Right renal cortex interstitium (tissue), 3 donors: ENCODE measurements around the gene MRI1. TPM values are rescaled to one million over a fixed set of nuclear protein-coding genes. Genes with fewer than 3 reads are reported as not detected.
"Not testable (repeated sequence)": the region's sequence is repeated elsewhere in the genome, so short reads cannot be mapped to it uniquely, and the experiment has no call there.

Experiments used
- DNase-seq, 3 donors: peaks; one replicate each; pipeline ENCODE4 v3.0.0-alpha.2; 2013; ENCODE audit warnings: low read depth in 3 of 3, low spot score in 2 of 3
- polyA plus RNA-seq, 3 donors: library from polyadenylated mRNA; unstranded; fragments of 120-200 nt; gene quantifications; one replicate each; pipeline ENCODE4 v1.2.1, GENCODE V29; 2013; ENCODE audit not compliant: insufficient read length in 3 of 3

MRI1 gene
- polyA plus RNA-seq, 3 donors: 13.6 to 22.0 (median 20.1) TPM

DNA sequence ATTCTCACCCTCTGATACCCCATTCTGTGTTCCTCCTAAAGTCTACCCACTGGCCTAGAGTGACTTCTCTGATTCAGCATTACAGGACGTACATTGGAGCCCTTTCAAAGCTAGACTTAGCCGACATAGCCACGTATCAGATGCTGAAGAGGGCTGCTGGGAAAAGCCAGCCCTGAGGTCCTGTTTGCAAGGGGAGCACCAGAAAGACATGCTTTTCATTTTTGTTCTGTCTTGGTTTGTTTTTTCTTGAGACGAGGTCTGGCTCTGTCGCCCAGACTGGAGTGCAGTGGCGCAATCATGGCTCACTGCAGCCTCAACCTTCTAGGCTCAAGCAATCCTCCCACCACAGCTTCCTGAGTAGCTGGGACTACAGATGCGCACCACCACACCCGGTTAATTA, 24.7 kb downstream of the MRI1 start:
- DNase-seq: no peak

GRCh38 chr19:13790354-13790753, 26.0 kb downstream of the MRI1 start:
- no peak for DNase-seq

DNA sequence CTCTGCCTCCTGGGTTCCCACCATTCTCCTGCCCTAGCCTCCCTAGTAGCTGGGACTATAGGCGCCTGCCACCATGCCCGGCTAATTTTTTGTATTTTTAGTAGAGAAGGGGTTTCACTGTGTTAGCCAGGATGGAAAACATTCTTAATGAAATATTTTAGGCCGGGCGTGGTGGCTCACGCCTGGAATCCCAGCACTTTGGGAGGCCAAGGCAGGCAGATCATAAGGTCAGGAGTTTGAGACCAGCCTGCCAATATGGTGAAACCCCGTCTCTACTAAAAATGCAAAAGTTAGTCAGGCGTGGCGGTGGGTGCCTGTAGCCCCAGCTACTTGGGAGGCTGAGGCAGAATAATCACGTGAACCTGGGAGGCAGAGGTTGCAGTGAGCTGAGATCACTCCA, 29.0 kb downstream of the MRI1 start:
- not testable (repeated sequence) for DNase-seq

GRCh38 chr19:13794398-13794756, 30.1 kb downstream of the MRI1 start:
- DNase-seq: no peak

GRCh38 chr19:13794757-13795589, 30.7 kb downstream of the MRI1 start, which contains the start of gene ZSWIM4:
Gene ZSWIM4, plus strand, starts transcription at chr19:13795443. Its CDS starts 206 bp downstream, at chr19:13795649.
- DNase-seq: peak; percentile 94 to 99 (median 97)

DNA sequence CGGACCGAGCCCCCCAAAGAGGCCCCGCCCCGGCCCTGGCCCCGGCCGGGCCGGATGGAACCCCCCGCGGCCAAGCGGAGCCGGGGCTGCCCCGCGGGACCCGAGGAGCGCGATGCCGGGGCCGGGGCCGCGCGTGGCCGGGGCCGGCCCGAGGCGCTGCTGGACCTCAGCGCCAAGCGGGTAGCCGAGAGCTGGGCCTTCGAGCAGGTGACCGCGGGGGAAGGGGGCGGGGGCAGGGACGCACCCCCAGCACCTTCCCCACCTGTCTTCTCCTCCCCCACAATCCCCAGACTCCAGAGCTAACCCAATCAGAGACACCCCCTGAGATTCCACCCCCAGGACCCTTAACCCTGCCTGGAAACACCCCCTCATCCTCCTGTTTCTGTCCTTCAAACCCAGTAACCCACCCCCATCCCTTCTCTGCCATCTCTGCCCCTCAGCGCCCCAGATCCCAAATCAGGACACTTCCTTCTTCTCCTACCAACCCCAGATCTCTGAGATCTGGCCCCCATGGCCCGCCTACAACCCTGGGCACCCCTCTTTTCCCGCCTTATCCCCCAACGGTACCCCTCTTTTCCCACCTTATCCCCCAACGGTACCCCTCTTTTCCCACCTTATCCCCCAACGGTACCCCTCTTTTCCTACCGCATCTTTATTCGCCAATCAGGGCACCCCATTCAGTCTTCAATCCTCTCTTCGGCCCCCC, 31.4 kb downstream of the MRI1 start:
- DNase-seq: no peak

GRCh38 chr19:13796301-13797057, 32.2 kb downstream of the MRI1 start:
- no peak for DNase-seq

DNA sequence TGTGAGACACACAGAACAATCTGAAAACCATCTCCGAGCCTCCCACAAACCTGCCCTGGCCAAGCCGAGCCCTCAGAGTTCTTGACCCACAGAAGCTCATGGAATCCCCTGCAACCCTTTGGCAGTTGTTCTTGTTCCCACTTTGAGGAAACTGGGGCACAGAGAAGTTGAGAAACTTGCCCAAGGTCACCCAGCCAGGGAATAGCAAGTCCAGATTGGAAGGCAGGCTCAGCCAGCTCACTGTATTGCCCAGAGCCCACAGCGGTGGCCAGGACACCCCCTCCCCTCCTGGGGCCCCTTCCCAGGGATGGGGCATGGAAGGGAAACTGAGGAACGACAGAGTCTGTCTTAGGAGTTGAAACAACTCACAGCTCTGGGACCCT, 32.7 kb downstream of the MRI1 start:
- DNase-seq: no peak

DNA sequence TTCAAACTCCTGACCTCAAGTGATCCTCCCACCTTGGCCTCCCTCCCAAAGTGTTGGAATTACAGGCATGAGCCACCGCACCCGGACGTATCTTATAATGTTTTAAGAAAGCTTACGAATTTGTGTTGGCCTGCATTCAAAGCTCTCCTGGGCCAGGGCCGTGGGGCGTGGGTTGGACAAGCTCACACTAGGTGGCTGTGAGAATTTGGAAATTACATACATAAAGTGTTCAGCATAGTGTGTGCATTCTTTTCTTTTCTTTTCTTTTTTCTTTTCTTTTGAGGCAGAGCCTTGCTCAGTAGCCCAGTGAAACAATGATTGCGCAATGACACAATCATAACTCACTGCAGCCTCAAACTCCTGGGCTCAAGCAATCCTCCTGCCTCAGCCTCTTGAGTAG, 33.5 kb downstream of the MRI1 start:
- DNase-seq: no peak

DNA sequence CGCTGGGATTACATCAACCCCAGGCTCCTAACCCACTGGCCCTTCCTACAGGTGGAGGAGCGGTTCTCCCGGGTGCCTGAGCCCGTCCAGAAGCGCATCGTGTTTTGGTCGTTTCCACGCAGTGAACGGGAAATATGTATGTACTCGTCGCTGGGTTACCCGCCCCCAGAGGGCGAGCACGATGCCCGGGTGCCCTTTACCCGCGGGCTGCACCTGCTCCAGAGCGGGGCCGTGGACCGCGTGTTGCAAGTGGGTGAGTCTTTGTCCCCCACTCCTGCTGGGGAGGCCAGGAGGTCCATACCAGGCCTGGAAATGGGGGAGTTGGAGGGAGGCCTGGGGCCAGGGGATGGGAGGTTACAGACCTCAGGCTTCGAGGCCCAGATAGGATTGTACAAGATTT, 35.3 kb downstream of the MRI1 start:
- DNase-seq: no peak

DNA sequence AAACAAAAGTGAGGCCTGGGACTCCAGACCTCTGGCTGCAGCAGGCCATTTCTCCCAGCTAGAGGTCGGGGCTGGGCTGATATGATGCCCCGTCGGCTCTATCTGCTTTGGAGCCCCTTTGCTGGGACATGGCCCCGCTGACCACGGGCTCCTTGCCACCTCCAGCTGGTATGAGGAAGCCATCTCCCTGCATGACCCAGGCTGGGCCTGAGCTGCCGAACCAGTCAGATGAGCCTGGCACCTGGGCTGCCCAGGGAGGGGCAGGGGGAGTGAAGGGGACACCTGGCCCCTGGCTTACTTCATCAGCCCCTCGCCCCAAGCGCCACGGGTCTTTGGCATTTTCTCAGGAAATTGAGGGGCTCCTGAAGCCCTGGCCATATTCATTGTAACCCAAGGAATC, 38.7 kb downstream of the MRI1 start:
- DNase-seq: no peak

- DNase-seq: no peak
Measured at GRCh38 chr19:13804830-13805683, 40.7 kb downstream of the MRI1 start.

- no peak for DNase-seq
Measured at GRCh38 chr19:13806728-13807127, 42.4 kb downstream of the MRI1 start.

- DNase-seq: no peak
Measured at GRCh38 chr19:13807421-13808021, 43.2 kb downstream of the MRI1 start.

GRCh38 chr19:13808856-13809255, 44.5 kb downstream of the MRI1 start:
- no peak for DNase-seq

DNA sequence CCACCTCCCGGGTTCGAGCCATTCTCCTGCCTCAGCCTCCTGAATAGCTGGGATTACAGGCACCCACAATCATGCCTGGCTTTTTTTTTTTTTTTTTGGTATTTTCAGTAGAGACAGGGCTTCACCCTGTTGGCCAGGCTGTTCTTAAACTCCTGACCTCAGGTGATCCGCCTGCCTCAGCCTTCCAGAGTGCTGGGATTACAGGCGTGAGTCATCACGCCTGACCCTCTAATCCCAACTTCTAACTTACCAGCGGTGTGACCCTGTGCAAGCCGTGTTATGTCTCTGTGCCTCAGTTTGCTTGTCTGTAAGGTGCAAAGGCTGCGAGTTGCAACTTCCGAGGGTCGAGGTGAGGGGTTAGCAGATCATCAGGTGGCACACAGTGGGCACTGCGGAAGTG, 48.2 kb downstream of the MRI1 start:
- no peak for DNase-seq

DNA sequence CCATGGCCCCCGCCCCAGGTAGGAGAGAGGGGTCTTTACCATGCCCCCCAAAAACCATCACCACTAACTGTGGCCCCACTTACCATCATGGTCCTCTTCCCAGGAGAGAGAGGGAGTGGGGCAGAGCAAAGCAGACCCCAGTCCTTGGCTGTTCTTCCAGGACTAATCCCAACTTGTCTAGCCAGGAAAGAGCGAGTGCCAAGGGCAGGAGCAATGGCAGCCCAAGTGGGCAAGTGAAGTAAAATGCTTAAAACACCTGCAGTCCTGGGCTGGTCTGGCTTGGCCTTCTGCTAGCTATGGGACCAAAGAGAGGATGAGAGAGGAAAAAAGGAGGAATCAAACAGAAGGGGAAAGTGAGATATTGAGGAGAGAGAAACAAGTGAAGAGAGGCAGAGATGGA, 48.8 kb downstream of the MRI1 start:
- DNase-seq: no peak

DNA sequence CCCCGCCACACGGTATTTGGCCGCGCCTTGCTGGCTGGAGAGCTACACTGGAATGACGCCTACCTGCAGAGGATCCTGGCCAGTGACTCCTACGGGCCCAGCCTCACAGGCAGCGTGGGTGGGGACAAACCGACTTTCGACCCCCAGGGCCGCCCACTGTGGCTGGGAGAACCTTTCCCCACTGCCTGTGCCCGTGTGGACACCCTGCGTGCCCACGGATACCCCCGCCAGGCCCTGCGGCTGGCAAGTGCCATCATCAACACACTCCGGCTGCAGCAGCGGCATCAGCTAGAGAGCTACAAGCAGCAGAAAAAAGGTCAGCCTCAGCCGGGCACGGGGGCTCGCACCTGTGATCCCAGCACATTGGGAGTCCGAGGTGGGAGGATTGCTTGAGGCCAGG, 50.2 kb downstream of the MRI1 start:
- no peak for DNase-seq

- no peak for DNase-seq
Measured at GRCh38 chr19:13817018-13817614, 52.8 kb downstream of the MRI1 start.
